LNCaP clone FGC (cell line): ENCODE measurements around the gene CYP2U1.
A peak's percentile ranks its signal among the peaks of the same experiment; 100 is the strongest.

ENCODE experiments used
- DNase-seq: peaks from one replicate; pipeline ENCODE4 v3.0.0-alpha.2; 2011; ENCODE audit warnings: low read depth
- H3K4me3 ChIP-seq: 2 replicates; pipeline ENCODE4 v1.5.1; 2011; ENCODE audit warnings: mild to moderate bottlenecking, low read depth, low read length, control low read depth
- TF ChIP-seq, protein P1 (sequence below): IDR thresholded peaks from 2 replicates; pipeline ENCODE4 v1.5.1; 2012; ENCODE audit warnings: mild to moderate bottlenecking; ENCODE audit not compliant: control insufficient read depth, insufficient read depth; ENCODE audit errors: extremely low read depth

The CYP2U1 gene

DNA sequence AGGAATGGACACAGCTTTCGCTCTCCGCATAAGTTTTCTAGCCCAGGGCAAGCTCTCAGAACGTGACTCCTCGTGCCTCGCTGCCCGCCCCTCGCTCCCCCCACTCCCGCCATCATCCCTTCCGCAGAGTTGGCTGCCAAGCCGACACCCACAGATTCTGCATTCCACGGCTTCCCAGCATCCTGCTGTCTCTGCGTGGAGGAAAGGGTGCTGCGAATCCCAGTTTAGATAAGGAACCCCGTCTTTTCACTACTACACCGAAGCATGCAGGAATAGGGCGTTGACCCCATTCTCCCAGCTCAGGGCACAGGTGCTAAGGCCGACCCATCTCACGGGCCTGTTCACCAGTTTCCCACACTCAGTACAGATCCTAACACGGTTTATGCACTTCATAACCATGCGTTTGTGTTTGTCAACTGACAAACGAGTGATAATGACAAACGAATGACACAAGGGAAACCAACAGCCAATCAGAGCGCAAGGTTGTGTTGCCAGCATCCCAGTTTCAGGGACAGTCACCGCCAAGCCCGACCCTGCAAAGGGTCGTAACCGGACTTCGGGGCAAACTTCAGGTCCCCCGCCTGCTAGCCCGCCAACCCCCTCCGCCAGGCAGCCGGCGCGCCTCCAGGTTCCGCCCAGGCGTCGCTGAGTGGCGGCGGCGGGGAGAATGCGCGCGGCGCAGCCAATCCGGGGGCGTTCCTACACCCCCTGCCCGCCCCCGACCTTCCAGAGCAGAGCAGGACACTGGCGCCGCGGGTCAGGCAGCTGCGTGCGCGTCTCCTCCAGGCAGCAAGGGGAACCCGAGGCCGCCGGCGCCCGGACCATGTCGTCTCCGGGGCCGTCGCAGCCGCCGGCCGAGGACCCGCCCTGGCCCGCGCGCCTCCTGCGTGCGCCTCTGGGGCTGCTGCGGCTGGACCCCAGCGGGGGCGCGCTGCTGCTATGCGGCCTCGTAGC is at the start of gene CYP2U1:
CYP2U1 (plus strand) TSS at position 729 of the 954 bp plus-strand sequence; CDS start at position 824, 95 bp downstream.
- TF ChIP-seq, protein P1, sequence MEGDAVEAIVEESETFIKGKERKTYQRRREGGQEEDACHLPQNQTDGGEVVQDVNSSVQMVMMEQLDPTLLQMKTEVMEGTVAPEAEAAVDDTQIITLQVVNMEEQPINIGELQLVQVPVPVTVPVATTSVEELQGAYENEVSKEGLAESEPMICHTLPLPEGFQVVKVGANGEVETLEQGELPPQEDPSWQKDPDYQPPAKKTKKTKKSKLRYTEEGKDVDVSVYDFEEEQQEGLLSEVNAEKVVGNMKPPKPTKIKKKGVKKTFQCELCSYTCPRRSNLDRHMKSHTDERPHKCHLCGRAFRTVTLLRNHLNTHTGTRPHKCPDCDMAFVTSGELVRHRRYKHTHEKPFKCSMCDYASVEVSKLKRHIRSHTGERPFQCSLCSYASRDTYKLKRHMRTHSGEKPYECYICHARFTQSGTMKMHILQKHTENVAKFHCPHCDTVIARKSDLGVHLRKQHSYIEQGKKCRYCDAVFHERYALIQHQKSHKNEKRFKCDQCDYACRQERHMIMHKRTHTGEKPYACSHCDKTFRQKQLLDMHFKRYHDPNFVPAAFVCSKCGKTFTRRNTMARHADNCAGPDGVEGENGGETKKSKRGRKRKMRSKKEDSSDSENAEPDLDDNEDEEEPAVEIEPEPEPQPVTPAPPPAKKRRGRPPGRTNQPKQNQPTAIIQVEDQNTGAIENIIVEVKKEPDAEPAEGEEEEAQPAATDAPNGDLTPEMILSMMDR: no peak
- peak; percentile 25 for DNase-seq
- peak within 1 kb of the TSS; percentile 72 for H3K4me3 ChIP-seq

DNA sequence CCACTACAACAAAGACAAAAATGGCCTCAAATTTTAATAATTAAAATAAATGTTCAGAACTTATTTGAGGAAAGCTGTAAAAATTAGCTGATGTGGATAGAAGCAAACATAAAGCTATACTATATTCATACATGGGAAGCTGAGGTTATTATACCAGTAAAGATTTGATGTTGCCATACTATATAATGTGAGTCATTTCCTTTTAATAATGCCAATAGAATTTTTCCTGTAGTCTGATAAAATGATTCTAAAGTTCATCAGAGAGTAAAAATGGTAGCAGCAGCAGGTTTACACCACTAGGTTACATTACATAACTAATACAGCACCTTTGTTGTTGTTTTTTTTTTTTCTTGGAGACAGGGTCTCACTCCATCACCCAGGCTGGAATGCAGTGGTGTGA is 45.5 kb upstream of the CYP2U1 start:
- no peak for DNase-seq

DNA sequence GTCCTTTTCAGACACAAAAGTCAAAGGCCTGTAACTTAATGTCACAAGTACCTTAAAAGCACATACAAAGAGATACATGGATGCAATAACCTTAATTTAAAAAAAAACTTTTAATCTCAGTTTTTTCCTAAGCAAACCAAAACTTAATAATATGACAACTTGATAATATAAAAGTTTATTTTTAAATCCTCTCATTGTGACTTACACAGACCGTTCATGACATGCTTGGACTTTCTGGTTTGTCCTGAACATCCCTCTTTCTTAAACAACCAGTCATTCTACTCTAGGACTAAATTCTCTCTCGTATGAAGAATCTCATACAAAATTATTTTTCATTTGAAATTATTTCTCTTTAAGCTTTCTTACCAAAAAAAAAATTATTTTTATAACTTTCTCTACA is 43.1 kb upstream of the CYP2U1 start:
- H3K4me3 ChIP-seq: no peak overlapping the region
- TF ChIP-seq, protein P1: no peak
- DNase-seq: no peak

More for the DNA sequence above, 45.5 kb upstream of the CYP2U1 start:
- no peak overlapping the region for H3K4me3 ChIP-seq
- TF ChIP-seq, protein P1: no peak

DNA sequence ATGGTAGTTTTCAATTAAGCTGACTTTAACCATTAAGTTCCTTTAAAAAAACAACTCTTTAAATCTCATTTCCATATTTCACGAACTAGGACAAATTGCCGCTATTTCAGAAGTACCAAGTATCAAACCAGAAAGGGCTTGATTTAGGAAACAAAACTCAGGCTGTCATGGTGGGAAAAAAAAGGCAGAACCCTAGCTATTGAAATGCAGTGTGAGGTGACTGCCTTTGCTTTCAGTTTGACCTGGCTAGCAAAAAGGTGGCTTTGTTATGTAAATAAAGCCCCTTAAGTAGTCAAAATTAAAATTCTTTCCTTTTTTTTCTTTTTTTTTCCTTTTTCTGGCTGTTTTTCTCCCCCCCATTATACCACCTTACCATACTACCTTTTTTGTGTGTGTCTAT is 40.6 kb upstream of the CYP2U1 start:
- no peak overlapping the region for H3K4me3 ChIP-seq
- no peak for DNase-seq

DNA sequence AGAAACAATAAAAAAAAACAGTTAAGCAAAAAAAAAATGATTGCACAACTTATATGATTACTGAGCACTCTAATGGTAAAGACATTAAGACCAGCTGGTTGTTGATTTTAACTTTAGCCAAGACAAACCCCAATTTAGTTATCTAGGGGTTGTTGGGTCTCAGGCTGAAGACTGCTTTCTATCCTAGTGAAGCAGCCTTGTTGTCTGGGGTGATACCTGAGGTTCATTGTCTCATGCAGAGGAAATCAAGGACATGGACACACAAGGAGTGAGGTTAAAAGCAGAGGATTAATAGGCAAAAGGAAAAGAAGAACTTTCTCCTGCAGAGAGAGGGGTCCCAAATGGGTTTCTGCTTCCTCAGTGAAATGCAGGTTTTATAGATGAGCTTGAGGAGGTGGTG is 40.0 kb upstream of the CYP2U1 start:
- no peak for DNase-seq
- no peak overlapping the region for H3K4me3 ChIP-seq
- TF ChIP-seq, protein P1: no peak

More for the DNA sequence above, 40.6 kb upstream of the CYP2U1 start:
- TF ChIP-seq, protein P1: no peak

DNA sequence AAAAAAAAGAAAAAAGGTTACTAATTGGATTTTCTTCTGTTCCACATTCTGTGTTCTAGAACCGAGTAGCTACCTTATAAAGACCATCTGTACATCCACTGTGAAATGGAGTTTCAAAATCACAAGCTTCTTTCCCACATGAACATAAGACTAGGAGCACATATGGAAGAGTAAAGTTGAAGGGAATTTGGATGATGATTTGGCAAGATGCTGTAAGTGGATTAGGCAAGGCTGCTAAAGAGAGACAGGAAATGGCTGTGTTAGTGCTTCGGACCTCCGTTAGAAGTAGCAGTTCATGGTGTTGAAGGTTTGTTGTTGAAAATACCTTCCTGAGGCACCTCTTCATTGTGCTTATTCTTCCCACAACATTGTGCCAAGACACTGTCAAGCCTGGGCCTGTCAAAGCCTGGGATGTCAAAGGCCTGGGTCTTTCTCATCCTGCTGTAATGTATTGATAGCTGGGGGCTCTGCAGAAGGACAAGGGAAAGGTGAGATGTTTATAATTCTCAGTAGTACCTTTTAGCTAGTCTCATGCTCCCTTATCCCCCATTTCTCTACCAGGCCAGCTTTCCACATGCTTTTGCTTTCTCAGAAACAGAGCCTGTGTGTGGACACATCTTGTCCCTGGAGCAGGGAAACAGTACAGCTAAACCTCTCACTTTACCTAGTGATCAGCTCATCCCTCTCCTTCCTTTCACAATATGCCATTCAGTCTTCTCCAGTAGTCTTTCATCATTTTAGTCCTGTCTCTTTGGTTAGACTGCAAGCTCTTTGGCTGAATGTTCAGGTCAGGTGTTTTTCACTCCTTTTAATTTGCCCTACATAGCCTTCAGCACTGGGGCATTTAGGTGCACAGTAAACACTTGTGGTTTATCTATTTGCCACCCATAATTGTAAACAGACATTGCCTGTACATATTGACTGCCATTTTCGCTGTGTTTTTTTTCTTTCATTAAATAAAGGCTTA is 37.9 kb upstream of the CYP2U1 start:
- H3K4me3 ChIP-seq: no peak overlapping the region
- no peak for DNase-seq
- TF ChIP-seq, protein P1: no peak
